GM23338 (cell line): Measurements from ENCODE around the gene SERPINA1. TPM values are rescaled to one million over a fixed set of nuclear protein-coding genes. Genes with fewer than 3 reads are reported as not detected.

ENCODE experiments used
- ATAC-seq: fragments of 200-7000 bp; cut with Tn5 transposase; 3 replicates; pipeline ENCODE4 v1.9.1; 2020
- DNase-seq: peaks from one replicate; pipeline ENCODE4 v3.0.0-alpha.2; 2015; ENCODE audit warnings: low spot score
- H2AFZ ChIP-seq: fragments of 200-600 bp; sonication (generic); 2 replicates; pipeline ENCODE4 v1.8.0; 2016; ENCODE audit warnings: antibody characterized with exemption, mild to moderate bottlenecking, moderate library complexity
- H3F3A ChIP-seq: fragments of 200-600 bp; sonication (generic); replicated peaks from 2 replicates; pipeline ENCODE4 v1.8.0; 2017; ENCODE audit warnings: antibody characterized with exemption, mixed run types, low read depth
- H3K27ac ChIP-seq: fragments of 200-600 bp; sonication (generic); 2 replicates; pipeline ENCODE4 v1.6.1; 2016; ENCODE audit warnings: low read depth
- H3K27me3 ChIP-seq: fragments of 200-600 bp; sonication (generic); 2 replicates; pipeline ENCODE4 v1.8.0; 2016; ENCODE audit warnings: mild to moderate bottlenecking, mixed run types, moderate library complexity; ENCODE audit not compliant: insufficient read depth
- H3K36me3 ChIP-seq: fragments of 200-600 bp; sonication (generic); 2 replicates; pipeline ENCODE4 v1.8.0; 2016; ENCODE audit warnings: mild to moderate bottlenecking; ENCODE audit not compliant: insufficient read depth
- H3K4me1 ChIP-seq: fragments of 200-600 bp; sonication (generic); 2 replicates; pipeline ENCODE4 v1.8.0; 2016; ENCODE audit warnings: mild to moderate bottlenecking, moderate library complexity; ENCODE audit not compliant: insufficient read depth
- H3K4me2 ChIP-seq: fragments of 200-600 bp; sonication (generic); 2 replicates; pipeline ENCODE4 v1.7.1; 2017; ENCODE audit warnings: mixed run types
- H3K4me3 ChIP-seq: fragments of 200-600 bp; sonication (generic); 2 replicates; pipeline ENCODE4 v1.6.1; 2016; ENCODE audit warnings: mixed run types
- H3K79me2 ChIP-seq: fragments of 200-600 bp; sonication (generic); replicated peaks from 2 replicates; pipeline ENCODE4 v1.8.0; 2017; ENCODE audit warnings: mild to moderate bottlenecking; ENCODE audit not compliant: insufficient read depth
- H3K9me2 ChIP-seq: fragments of 200-600 bp; sonication (generic); 2 replicates; pipeline ENCODE4 v1.8.0; 2017; ENCODE audit not compliant: insufficient read depth
- H4K20me1 ChIP-seq: fragments of 200-600 bp; sonication (generic); replicated peaks from 2 replicates; pipeline ENCODE4 v1.8.0; 2017; ENCODE audit warnings: mild to moderate bottlenecking; ENCODE audit not compliant: insufficient read depth
- H3K27ac Mint-ChIP-seq: 2 replicates; pipeline ENCODE4 v1.8.0; 2020; ENCODE audit warnings: inconsistent platforms, mild to moderate bottlenecking, moderate library complexity, mixed read lengths
- H3K27me3 Mint-ChIP-seq: 3 replicates; pipeline ENCODE4 v1.8.0; 2022; ENCODE audit warnings: low read depth, mild to moderate bottlenecking, moderate library complexity, mixed read lengths, inconsistent platforms; ENCODE audit not compliant: insufficient read depth, poor library complexity
- H3K36me3 Mint-ChIP-seq: 3 replicates; pipeline ENCODE4 v1.8.0; 2021; ENCODE audit warnings: low read depth, mild to moderate bottlenecking, inconsistent platforms, moderate library complexity, mixed read lengths
- H3K4me1 Mint-ChIP-seq: 3 replicates; pipeline ENCODE4 v1.8.0; 2020; ENCODE audit warnings: mild to moderate bottlenecking, inconsistent platforms, mixed read lengths
- H3K4me3 Mint-ChIP-seq: 3 replicates; pipeline ENCODE4 v1.8.0; 2021; ENCODE audit warnings: moderate library complexity, mild to moderate bottlenecking, inconsistent platforms, mixed read lengths
- H3K9me3 Mint-ChIP-seq: 3 replicates; pipeline ENCODE4 v1.8.0; 2020; ENCODE audit warnings: moderate library complexity, mild to moderate bottlenecking, inconsistent platforms, mixed read lengths
- CREB1 ChIP-seq: fragments of 250-450 bp; sonication (Bioruptor Pico); IDR thresholded peaks from 2 replicates; pipeline ENCODE4 v1.5.0; 2020; ENCODE audit warnings: low read depth, mild to moderate bottlenecking, moderate library complexity
- CTCF ChIP-seq, 2 experiments: fragments of 200-600 bp in 1 of 2; sonication (generic) in 1 of 2; conservative IDR thresholded peaks; 2 replicates each; pipeline versions ENCODE4 v1.5.1 to v1.6.1; 2016 to 2017; ENCODE audit warnings: antibody characterized with exemption in 2 of 2, low read depth in 2 of 2, mild to moderate bottlenecking in 2 of 2, moderate library complexity in 1 of 2
- ETS1 ChIP-seq: IDR thresholded peaks from 2 replicates; pipeline ENCODE4 v1.6.1; 2016; ENCODE audit warnings: antibody characterized with exemption
- EZH2 ChIP-seq: fragments of 200-600 bp; sonication (generic); IDR thresholded peaks from one replicate; pipeline ENCODE4 v1.8.0; 2017; ENCODE audit warnings: antibody characterized with exemption, mild to moderate bottlenecking, low read depth; ENCODE audit not compliant: unreplicated experiment
- EZH2phosphoT487 ChIP-seq: fragments of 200-600 bp; sonication (generic); IDR thresholded peaks from one replicate; pipeline ENCODE4 v1.8.1; 2018; ENCODE audit warnings: antibody characterized with exemption; ENCODE audit not compliant: unreplicated experiment
- JUNB ChIP-seq: IDR thresholded peaks from one replicate; pipeline ENCODE4 v1.6.1; 2016; ENCODE audit warnings: antibody characterized with exemption; ENCODE audit not compliant: unreplicated experiment
- NANOG ChIP-seq: IDR thresholded peaks from 2 replicates; pipeline ENCODE4 v1.6.1; 2016; ENCODE audit warnings: antibody characterized with exemption, borderline replicate concordance
- POLR2AphosphoS5 ChIP-seq: IDR thresholded peaks from 2 replicates; pipeline ENCODE4 v1.6.1; 2016; ENCODE audit warnings: antibody characterized with exemption, low read depth
- REST ChIP-seq: IDR thresholded peaks from one replicate; pipeline ENCODE4 v1.6.1; 2018; ENCODE audit warnings: antibody characterized with exemption; ENCODE audit not compliant: unreplicated experiment
- STAT1 ChIP-seq: IDR thresholded peaks from one replicate; pipeline ENCODE4 v1.6.1; 2016; ENCODE audit warnings: antibody characterized with exemption; ENCODE audit not compliant: unreplicated experiment
- ZNF114 ChIP-seq: fragments of 250-450 bp; sonication (Bioruptor Pico); IDR thresholded peaks from 2 replicates; pipeline ENCODE4 v1.5.0; 2020; ENCODE audit warnings: mild to moderate bottlenecking, moderate library complexity
- ZNF331 ChIP-seq: fragments of 250-450 bp; sonication (Bioruptor Pico); IDR thresholded peaks from 2 replicates; pipeline ENCODE4 v1.5.0; 2020; ENCODE audit warnings: low read depth, mild to moderate bottlenecking, moderate library complexity
- ZNF462 ChIP-seq: fragments of 250-450 bp; sonication (Bioruptor Pico); IDR thresholded peaks from 2 replicates; pipeline ENCODE4 v1.5.0; 2020; ENCODE audit warnings: mild to moderate bottlenecking, moderate library complexity
- polyA plus RNA-seq: library from polyadenylated mRNA; unstranded; fragments of >200 nt; fragmentation: Nextera tagmentation; extraction: Ambion mirVana; gene quantifications from 2 replicates; pipeline ENCODE4 v1.2.1, GENCODE V29; 2016
- total RNA-seq: library from RNA; depleted of rRNA; stranded (reverse); fragments of >200 nt; shearing (Covaris generic); gene quantifications from 2 replicates; pipeline ENCODE4 v1.2.3, GENCODE V29; 2014

SERPINA1 gene
- total and polyA plus RNA-seq, 2 experiments from 2014 or later: not detected

GRCh38 chr14:94356379-94357056 is 31.9 kb downstream of the SERPINA1 start:
- H2AFZ ChIP-seq: no peak overlapping the region
- no peak overlapping the region for H3K4me3 ChIP-seq
- H3K36me3 ChIP-seq: 0 out of 2 replicates have a peak, but pooled peaks cover 3% of the 10 kb centered on the region
- no peaks in the 10 kb centered on the region for H4K20me1 ChIP-seq
- no peaks in the 10 kb centered on the region for H3K9me2 ChIP-seq
- peaks cover 10% of the 10 kb centered on the region for H3K4me1 ChIP-seq
- no peak overlapping the region for H3K27ac ChIP-seq
- Mint-ChIP-seq H3K4me1 (peaks cover 16% of the 10 kb centered on the region), H3K27ac (no peak overlapping the region), H3K9me3 (peaks cover 5% of the 10 kb centered on the region; the same call in 1 of the 3 replicates), H3K4me3 (no peak overlapping the region), H3K36me3 (no peaks in the 10 kb centered on the region), H3K27me3 (peaks cover 2% of the 10 kb centered on the region)
- no peak overlapping the region for H3K4me2 ChIP-seq
- ATAC-seq (no peak), DNase-seq (no peak)
- no peaks in the 10 kb centered on the region for H3F3A ChIP-seq
- H3K79me2 ChIP-seq: no peaks in the 10 kb centered on the region
- no peaks in the 10 kb centered on the region for H3K27me3 ChIP-seq
- TF ChIP-seq JUNB (no peak), CTCF (conservative IDR thresholded peaks at IDR 0.05; ENCODE audit: low read depth in 2 of 2) (no peak), CREB1 (no peak), REST (no peak), ETS1 (no peak), NANOG (no peak), EZH2phosphoT487 (no peak), ZNF114 (no peak), STAT1 (no peak), ZNF331 (CRISPR knock-in tag) (no peak), EZH2 (no peak), POLR2AphosphoS5 (no peak), ZNF462 (CRISPR knock-in tag) (no peak)
